Measurements from ENCODE around the gene TRERF1. TPM values are rescaled to one million over a fixed set of nuclear protein-coding genes. Genes with fewer than 3 reads are reported as not detected.

Gene TRERF1
- total and polyA plus RNA-seq, 7 donors, result 0.21 to 0.99 (median 0.44) TPM

GRCh38 chr6:42338744-42339222 is 112.9 kb downstream of the TRERF1 start:
- DNase-seq (no peak), ATAC-seq (no peak)
- Histone ChIP-seq H3K9me3 (no peaks in the 10 kb centered on the region), H3K27me3 (ENCODE audit: insufficient read depth in 3 of 3, low read length in 2 of 3) (no peaks in the 10 kb centered on the region), H3K27ac (no peak overlapping the region), H3K4me3 (no peak overlapping the region), H3K4me1 (no peaks in the 10 kb centered on the region), H3K36me3 (ENCODE audit: insufficient read depth in 1 of 2, low read depth in 1 of 2) (no peaks in the 10 kb centered on the region)
- 86 to 90% (median 88%) methylated on average over 7 of the region's 7 CpGs for WGBS, 3 donors
- intact Hi-C loops (cut with DNase I), result no loop called here
- no peak for TF ChIP-seq CTCF (IDR thresholded peaks at IDR 0.05)

- ATAC-seq (no peak), DNase-seq (no peak)
- no peak for TF ChIP-seq CTCF (IDR thresholded peaks at IDR 0.05)
- Histone ChIP-seq H3K27ac (no peak overlapping the region), H3K36me3 (ENCODE audit: insufficient read depth in 1 of 2, low read depth in 1 of 2) (no peaks in the 10 kb centered on the region), H3K27me3 (ENCODE audit: insufficient read depth in 3 of 3, low read length in 2 of 3) (no peaks in the 10 kb centered on the region), H3K4me1 (no peaks in the 10 kb centered on the region), H3K4me3 (no peak overlapping the region), H3K9me3 (no peaks in the 10 kb centered on the region)
- intact Hi-C loops (cut with DNase I), result no loop called here
- 77 to 82% (median 81%) methylated on average over 11 of the region's 11 CpGs for WGBS, 3 donors
Measured at GRCh38 chr6:42337985-42338743, 113.6 kb downstream of the TRERF1 start.

GRCh38 chr6:42336431-42336830 is 115.3 kb downstream of the TRERF1 start:
- H3K36me3 ChIP-seq (ENCODE audit: insufficient read depth in 1 of 2, low read depth in 1 of 2), result no peaks in the 10 kb centered on the region
- WGBS, 3 donors, result 78 to 82% (median 81%) methylated on average over 5 of the region's 5 CpGs
- no peak for ATAC-seq
- H3K27me3 ChIP-seq (ENCODE audit: insufficient read depth in 3 of 3, low read length in 2 of 3), result no peaks in the 10 kb centered on the region
- H3K4me3 ChIP-seq, result no peak overlapping the region
- H3K4me1 ChIP-seq, result no peaks in the 10 kb centered on the region
- DNase-seq, result no peak
- no peaks in the 10 kb centered on the region for H3K9me3 ChIP-seq
- intact Hi-C loops (cut with DNase I), result no loop called here
- no peak overlapping the region for H3K27ac ChIP-seq
- no peak for TF ChIP-seq CTCF (IDR thresholded peaks at IDR 0.05)

- Histone ChIP-seq H3K9me3 (no peaks in the 10 kb centered on the region), H3K36me3 (ENCODE audit: insufficient read depth in 1 of 2, low read depth in 1 of 2) (no peaks in the 10 kb centered on the region), H3K4me3 (no peak overlapping the region), H3K27ac (no peak overlapping the region), H3K27me3 (ENCODE audit: insufficient read depth in 3 of 3, low read length in 2 of 3) (no peaks in the 10 kb centered on the region), H3K4me1 (no peaks in the 10 kb centered on the region)
- ATAC-seq (no peak), DNase-seq (no peak)
- TF ChIP-seq CTCF (IDR thresholded peaks at IDR 0.05), result no peak
- intact Hi-C loops (cut with DNase I), result no loop called here
- WGBS, 3 donors, result 82 to 89% (median 83%) methylated on average over 5 of the region's 5 CpGs
Measured at GRCh38 chr6:42335896-42336295, 115.8 kb downstream of the TRERF1 start.

- TF ChIP-seq CTCF (IDR thresholded peaks at IDR 0.05), result no peak
- H3K4me1 ChIP-seq, result no peaks in the 10 kb centered on the region
- H3K27me3 ChIP-seq (ENCODE audit: insufficient read depth in 3 of 3, low read length in 2 of 3), result no peaks in the 10 kb centered on the region
- ATAC-seq (no peak), DNase-seq (no peak)
- intact Hi-C loops (cut with DNase I), result no loop called here
- H3K4me3 ChIP-seq, result no peak overlapping the region
- H3K9me3 ChIP-seq, result no peaks in the 10 kb centered on the region
- H3K36me3 ChIP-seq (ENCODE audit: insufficient read depth in 1 of 2, low read depth in 1 of 2), result no peaks in the 10 kb centered on the region
- 78 to 85% (median 83%) methylated on average over 2 of the region's 2 CpGs for WGBS, 3 donors
- H3K27ac ChIP-seq, result no peak overlapping the region
Measured at GRCh38 chr6:42334870-42335269, 116.9 kb downstream of the TRERF1 start.
